H9 (cell line): ENCODE measurements around the gene DIP2C. TPM values are rescaled to one million over a fixed set of nuclear protein-coding genes. Genes with fewer than 3 reads are reported as not detected.

Source experiments
- DNase-seq: peaks from one replicate; pipeline ENCODE4 v3.0.0-alpha.2; 2017
- H2AFZ ChIP-seq: one replicate; pipeline ENCODE4 v1.6.1; 2013; ENCODE audit warnings: mild to moderate bottlenecking, low read length, control low read depth, moderate library complexity
- H2AK5ac ChIP-seq: 2 replicates; pipeline ENCODE4 v1.6.1; 2013; ENCODE audit warnings: low read length, control low read depth, mixed read lengths; ENCODE audit not compliant: insufficient read length
- H2BK120ac ChIP-seq: one replicate; pipeline ENCODE4 v1.6.1; 2013; ENCODE audit warnings: low read depth, mild to moderate bottlenecking, low read length, control low read depth, inconsistent platforms; ENCODE audit not compliant: poor library complexity, severe bottlenecking
- H2BK12ac ChIP-seq: 2 replicates; pipeline ENCODE4 v1.6.1; 2013; ENCODE audit warnings: low read length, control low read depth, mixed read lengths, low read depth; ENCODE audit not compliant: insufficient read length
- H2BK15ac ChIP-seq: 2 replicates; pipeline ENCODE4 v1.6.1; 2013; ENCODE audit warnings: low read depth, low read length, control low read depth
- H2BK20ac ChIP-seq: one replicate; pipeline ENCODE4 v1.6.1; 2013; ENCODE audit warnings: low read depth, mild to moderate bottlenecking, low read length, control low read depth, inconsistent platforms; ENCODE audit not compliant: poor library complexity, severe bottlenecking
- H2BK5ac ChIP-seq: 2 replicates; pipeline ENCODE4 v1.6.1; 2013; ENCODE audit warnings: low read length, control low read depth, mixed read lengths; ENCODE audit not compliant: insufficient read length
- H3K14ac ChIP-seq: 2 replicates; pipeline ENCODE4 v1.6.1; 2013; ENCODE audit warnings: low read length, control low read depth; ENCODE audit not compliant: insufficient read depth
- H3K18ac ChIP-seq: 2 replicates; pipeline ENCODE4 v1.6.1; 2013; ENCODE audit warnings: low read depth, mild to moderate bottlenecking, mixed read lengths, low read length, control low read depth; ENCODE audit not compliant: insufficient read length
- H3K23ac ChIP-seq: 2 replicates; pipeline ENCODE4 v1.6.1; 2013; ENCODE audit warnings: low read length, control low read depth, mixed read lengths, low read depth; ENCODE audit not compliant: insufficient read length
- H3K23me2 ChIP-seq: 2 replicates; pipeline ENCODE4 v1.6.1; 2013; ENCODE audit warnings: low read depth, mild to moderate bottlenecking, mixed read lengths, low read length, control low read depth; ENCODE audit not compliant: insufficient read length, poor library complexity, severe bottlenecking
- H3K27ac ChIP-seq: 2 replicates; pipeline ENCODE4 v1.5.1; 2013; ENCODE audit warnings: low read length, control low read depth, mixed read lengths, low read depth; ENCODE audit not compliant: insufficient read length
- H3K27me3 ChIP-seq: 2 replicates; pipeline ENCODE4 v1.6.1; 2013; ENCODE audit warnings: low read length, control low read depth, inconsistent platforms; ENCODE audit not compliant: insufficient read depth
- H3K4ac ChIP-seq: 2 replicates; pipeline ENCODE4 v1.6.1; 2013; ENCODE audit warnings: low read depth, mild to moderate bottlenecking, control low read depth, inconsistent platforms, low read length, moderate library complexity
- H3K4me1 ChIP-seq: 2 replicates; pipeline ENCODE4 v1.6.1; 2013; ENCODE audit warnings: low read length, control low read depth, inconsistent platforms; ENCODE audit not compliant: insufficient read depth
- H3K4me2 ChIP-seq: 2 replicates; pipeline ENCODE4 v1.6.1; 2013; ENCODE audit warnings: low read length, control low read depth, mixed read lengths; ENCODE audit not compliant: insufficient read length, insufficient read depth
- H3K56ac ChIP-seq: 2 replicates; pipeline ENCODE4 v1.6.1; 2013; ENCODE audit warnings: low read depth, mild to moderate bottlenecking, mixed read lengths, low read length, control low read depth; ENCODE audit not compliant: insufficient read length
- H3K79me1 ChIP-seq: 2 replicates; pipeline ENCODE4 v1.6.1; 2013; ENCODE audit warnings: low read depth, mild to moderate bottlenecking, moderate library complexity, low read length, control low read depth, inconsistent platforms; ENCODE audit not compliant: insufficient read depth, poor library complexity, severe bottlenecking
- H3K79me2 ChIP-seq: 2 replicates; pipeline ENCODE4 v1.6.1; 2013; ENCODE audit warnings: low read length, control low read depth, inconsistent platforms; ENCODE audit not compliant: insufficient read depth
- H3K9ac ChIP-seq: 2 replicates; pipeline ENCODE4 v1.6.1; 2013; ENCODE audit warnings: low read length, control low read depth, mixed read lengths; ENCODE audit not compliant: insufficient read length; ENCODE audit errors: extremely low read depth
- H3K9me3 ChIP-seq: one replicate; pipeline ENCODE4 v1.6.1; 2013; ENCODE audit warnings: low read depth, low read length, inconsistent platforms; ENCODE audit not compliant: control insufficient read depth
- H3T11ph ChIP-seq: one replicate; pipeline ENCODE4 v1.6.1; 2013; ENCODE audit warnings: mild to moderate bottlenecking, low read length, control low read depth, inconsistent platforms
- H4K20me1 ChIP-seq: one replicate; pipeline ENCODE4 v1.6.1; 2013; ENCODE audit not compliant: control insufficient read depth, insufficient read length, insufficient read depth
- H4K5ac ChIP-seq: 2 replicates; pipeline ENCODE4 v1.6.1; 2013; ENCODE audit warnings: low read depth, mild to moderate bottlenecking, mixed read lengths, low read length, control low read depth; ENCODE audit not compliant: insufficient read length
- H4K8ac ChIP-seq: replicated peaks from 2 replicates; pipeline ENCODE4 v1.6.1; 2013; ENCODE audit warnings: low read length, control low read depth, mixed read lengths, low read depth; ENCODE audit not compliant: insufficient read length
- H4K91ac ChIP-seq: 2 replicates; pipeline ENCODE4 v1.6.1; 2013; ENCODE audit warnings: low read depth, mild to moderate bottlenecking, moderate library complexity, mixed read lengths, low read length, control low read depth; ENCODE audit not compliant: insufficient read length
- H3K27ac Mint-ChIP-seq, 3 experiments: 2 replicates in 2 of 3; 3 replicates in 1 of 3; pipeline ENCODE4 v1.8.0; 2020 to 2021; ENCODE audit warnings: mixed read lengths in 3 of 3, mild to moderate bottlenecking in 1 of 3, moderate library complexity in 1 of 3
- H3K27me3 Mint-ChIP-seq: 2 replicates; pipeline ENCODE4 v1.8.0; 2021; ENCODE audit warnings: low read depth, mild to moderate bottlenecking, moderate library complexity, mixed read lengths
- H3K36me3 Mint-ChIP-seq, 3 experiments: 2 replicates in 2 of 3; 3 replicates in 1 of 3; pipeline ENCODE4 v1.8.0; 2020 to 2021; ENCODE audit warnings: low read depth in 3 of 3, mixed read lengths in 3 of 3; ENCODE audit not compliant: insufficient read depth in 1 of 3
- H3K4me1 Mint-ChIP-seq, 2 experiments: 2 replicates each; pipeline ENCODE4 v1.8.0; 2020; ENCODE audit warnings: mixed read lengths in 2 of 2
- H3K4me3 Mint-ChIP-seq, 2 experiments: 2 replicates in 1 of 2; 3 replicates in 1 of 2; pipeline ENCODE4 v1.8.0; 2020 to 2021; ENCODE audit warnings: mild to moderate bottlenecking in 2 of 2, mixed read lengths in 2 of 2, moderate library complexity in 1 of 2
- H3K9me3 Mint-ChIP-seq, 2 experiments: 2 replicates in 1 of 2; 3 replicates in 1 of 2; pipeline ENCODE4 v1.8.0; 2020; ENCODE audit warnings: mild to moderate bottlenecking in 2 of 2, mixed read lengths in 2 of 2, moderate library complexity in 1 of 2
- WGBS: extraction: QIAGEN DNeasy Blood & Tissue Kit; methylation state at CpG from one replicate; pipeline ENCODE4 v1.1.7; 2013; ENCODE audit warnings: missing lambda C conversion rate, low lambda C conversion rate, mixed read lengths; ENCODE audit not compliant: insufficient read length; ENCODE audit errors: extremely low coverage; 5-methylcytosine and 5-hydroxymethylcytosine counted together
- total RNA-seq: library from RNA; stranded (reverse); gene quantifications from 2 replicates; pipeline ENCODE4 v1.2.1, GENCODE V29; 2021
- TF ChIP-seq, protein P1 (sequence below): fragments of 200-600 bp; sonication (generic); conservative IDR thresholded peaks from 3 replicates; pipeline ENCODE4 v1.8.0; 2021; ENCODE audit warnings: antibody characterized with exemption, mild to moderate bottlenecking

DIP2C gene
- total RNA-seq, 1 experiment from 2014 or later, result 7.9 TPM

DNA sequence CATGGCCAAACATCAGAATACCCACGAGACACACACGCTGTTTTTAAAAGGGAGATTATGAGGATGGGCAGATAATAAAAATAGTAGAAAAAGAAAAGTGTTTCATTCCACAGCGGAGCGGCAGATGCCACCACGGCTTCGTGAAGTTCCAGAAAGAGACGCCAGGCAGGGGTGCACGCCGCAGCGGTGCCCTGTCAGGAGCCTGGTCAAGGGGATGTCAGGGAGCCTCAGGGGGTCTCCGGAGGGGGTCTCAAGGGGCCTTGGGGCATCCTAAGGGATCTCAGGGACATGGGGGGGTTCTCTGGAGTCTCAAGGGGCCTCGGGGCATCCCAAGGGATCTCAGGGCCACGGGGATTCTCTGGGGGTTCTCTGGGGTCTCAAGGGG is 300.8 kb downstream of the DIP2C start:
- Histone ChIP-seq H2AFZ (no peak overlapping the region), H3K9me3 (no peaks in the 10 kb centered on the region), H3K23ac (no peak overlapping the region), H3K79me1 (no peaks in the 10 kb centered on the region), H4K8ac (no peak overlapping the region), H2AK5ac (no peak overlapping the region), H2BK20ac (no peak overlapping the region), H2BK5ac (no peak overlapping the region), H2BK120ac (no peak overlapping the region), H4K5ac (no peak overlapping the region), H4K91ac (no peak overlapping the region), H3K4me1 (no peaks in the 10 kb centered on the region), H3K56ac (no peak overlapping the region), H3K4me2 (no peak overlapping the region), H2BK15ac (no peak overlapping the region), H3K23me2 (no peaks in the 10 kb centered on the region), H3K27me3 (no peaks in the 10 kb centered on the region), H3K4ac (no peak overlapping the region), H3K79me2 (no peaks in the 10 kb centered on the region), H4K20me1 (no peaks in the 10 kb centered on the region), H3T11ph (no peak overlapping the region), H3K9ac (no peak overlapping the region), H3K27ac (no peak overlapping the region), H3K14ac (no peak overlapping the region), H2BK12ac (no peak overlapping the region), H3K18ac (no peak overlapping the region)
- TF ChIP-seq, protein P1, sequence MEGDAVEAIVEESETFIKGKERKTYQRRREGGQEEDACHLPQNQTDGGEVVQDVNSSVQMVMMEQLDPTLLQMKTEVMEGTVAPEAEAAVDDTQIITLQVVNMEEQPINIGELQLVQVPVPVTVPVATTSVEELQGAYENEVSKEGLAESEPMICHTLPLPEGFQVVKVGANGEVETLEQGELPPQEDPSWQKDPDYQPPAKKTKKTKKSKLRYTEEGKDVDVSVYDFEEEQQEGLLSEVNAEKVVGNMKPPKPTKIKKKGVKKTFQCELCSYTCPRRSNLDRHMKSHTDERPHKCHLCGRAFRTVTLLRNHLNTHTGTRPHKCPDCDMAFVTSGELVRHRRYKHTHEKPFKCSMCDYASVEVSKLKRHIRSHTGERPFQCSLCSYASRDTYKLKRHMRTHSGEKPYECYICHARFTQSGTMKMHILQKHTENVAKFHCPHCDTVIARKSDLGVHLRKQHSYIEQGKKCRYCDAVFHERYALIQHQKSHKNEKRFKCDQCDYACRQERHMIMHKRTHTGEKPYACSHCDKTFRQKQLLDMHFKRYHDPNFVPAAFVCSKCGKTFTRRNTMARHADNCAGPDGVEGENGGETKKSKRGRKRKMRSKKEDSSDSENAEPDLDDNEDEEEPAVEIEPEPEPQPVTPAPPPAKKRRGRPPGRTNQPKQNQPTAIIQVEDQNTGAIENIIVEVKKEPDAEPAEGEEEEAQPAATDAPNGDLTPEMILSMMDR, result no peak
- DNase-seq, result no peak
- Mint-ChIP-seq H3K36me3 (peaks cover 6 to 18% (median 17%) of the 10 kb centered on the region in 3 experiments; a peak in 6 of 7 replicates), H3K27ac (peak overlapping the region in 1 of 3 experiments; percentile 94; a peak in 3 of 7 replicates), H3K4me1 (no peaks in the 10 kb centered on the region), H3K9me3 (0 out of 5 replicates have a peak, but pooled peaks cover 0 to 2% of the 10 kb centered on the region in 2 experiments), H3K4me3 (no peak overlapping the region), H3K27me3 (no peaks in the 10 kb centered on the region)
- no CpG with 5 or more reads among the region's 13 CpGs for WGBS
